Activated T-helper 17 cell treated with anti-CD3 and anti-CD28 coated beads, Interleukin-2, amount 50 U/mL, for 72 hours (primary cell): ENCODE measurements around the gene RUFY4. TPM values are rescaled to one million over a fixed set of nuclear protein-coding genes. Genes with fewer than 3 reads are reported as not detected.
"Not testable (repeated sequence)": the region's sequence is repeated elsewhere in the genome, so short reads cannot be mapped to it uniquely, and the experiment has no call there.

Source experiments
- ATAC-seq: fragments of 150-1000 bp; cut with Tn5 transposase; replicated peaks from 2 replicates; pipeline ENCODE4 v1.10.0; 2021; ENCODE audit warnings: mild to moderate bottlenecking, moderate library complexity
- H3K27ac Mint-ChIP-seq: one replicate; pipeline ENCODE4 v1.8.0; 2022; ENCODE audit warnings: mixed read lengths
- H3K27me3 Mint-ChIP-seq: one replicate; pipeline ENCODE4 v1.8.0; 2022; ENCODE audit warnings: mixed read lengths
- H3K36me3 Mint-ChIP-seq: one replicate; pipeline ENCODE4 v1.8.0; 2022; ENCODE audit warnings: low read depth, mild to moderate bottlenecking, mixed read lengths
- H3K4me1 Mint-ChIP-seq: one replicate; pipeline ENCODE4 v1.8.0; 2022; ENCODE audit warnings: mixed read lengths
- H3K4me3 Mint-ChIP-seq: one replicate; pipeline ENCODE4 v1.8.0; 2022; ENCODE audit warnings: mild to moderate bottlenecking, mixed read lengths
- H3K9me3 Mint-ChIP-seq: one replicate; pipeline ENCODE4 v1.8.0; 2022; ENCODE audit warnings: mixed read lengths
- total RNA-seq, 2 donors: library from RNA; stranded (reverse); gene quantifications; one replicate each; pipeline ENCODE4 v1.2.3, GENCODE V29; 2022

Gene RUFY4
- total RNA-seq, 2 donors from 2014 or later: 0.19 to 2.4 TPM

- H3K4me1 Mint-ChIP-seq: no peaks in the 10 kb centered on the region
- no peaks in the 10 kb centered on the region for H3K9me3 Mint-ChIP-seq
- ATAC-seq: no peak
- no peaks in the 10 kb centered on the region for H3K36me3 Mint-ChIP-seq
- H3K27ac Mint-ChIP-seq: peak overlapping the region; percentile 23
- H3K4me3 Mint-ChIP-seq: no peak overlapping the region
- H3K27me3 Mint-ChIP-seq: no peaks in the 10 kb centered on the region
Observed at GRCh38 chr2:218028189-218028495, 40.9 kb upstream of the RUFY4 start.

- no peak for ATAC-seq
- no peaks in the 10 kb centered on the region for H3K4me1 Mint-ChIP-seq
- H3K4me3 Mint-ChIP-seq: no peak overlapping the region
- H3K36me3 Mint-ChIP-seq: no peaks in the 10 kb centered on the region
- H3K9me3 Mint-ChIP-seq: no peaks in the 10 kb centered on the region
- H3K27me3 Mint-ChIP-seq: no peaks in the 10 kb centered on the region
- peak overlapping the region; percentile 23 for H3K27ac Mint-ChIP-seq
Observed at GRCh38 chr2:218028562-218029348, 40.3 kb upstream of the RUFY4 start.

- H3K4me3 Mint-ChIP-seq: no peak overlapping the region
- H3K27ac Mint-ChIP-seq: no peak overlapping the region
- H3K27me3 Mint-ChIP-seq: no peaks in the 10 kb centered on the region
- no peaks in the 10 kb centered on the region for H3K4me1 Mint-ChIP-seq
- H3K36me3 Mint-ChIP-seq: no peaks in the 10 kb centered on the region
- no peak for ATAC-seq
- no peaks in the 10 kb centered on the region for H3K9me3 Mint-ChIP-seq
Observed at GRCh38 chr2:218029366-218030360, 39.4 kb upstream of the RUFY4 start.

- Mint-ChIP-seq H3K4me1 (no peaks in the 10 kb centered on the region), H3K9me3 (no peaks in the 10 kb centered on the region), H3K4me3 (no peak overlapping the region), H3K27ac (no peak overlapping the region), H3K27me3 (no peaks in the 10 kb centered on the region), H3K36me3 (no peaks in the 10 kb centered on the region)
- no peak for ATAC-seq
Observed at GRCh38 chr2:218030409-218031195, 38.5 kb upstream of the RUFY4 start.

GRCh38 chr2:218031261-218031660 lies 37.8 kb upstream of the RUFY4 start:
- Mint-ChIP-seq H3K36me3 (no peaks in the 10 kb centered on the region), H3K4me3 (no peak overlapping the region), H3K4me1 (no peaks in the 10 kb centered on the region), H3K9me3 (no peaks in the 10 kb centered on the region), H3K27me3 (no peaks in the 10 kb centered on the region), H3K27ac (no peak overlapping the region)
- ATAC-seq: no peak

GRCh38 chr2:218031771-218032257 lies 37.2 kb upstream of the RUFY4 start:
- no peak overlapping the region for H3K27ac Mint-ChIP-seq
- H3K9me3 Mint-ChIP-seq: no peaks in the 10 kb centered on the region
- ATAC-seq: no peak
- no peaks in the 10 kb centered on the region for H3K4me1 Mint-ChIP-seq
- H3K4me3 Mint-ChIP-seq: no peak overlapping the region
- no peaks in the 10 kb centered on the region for H3K36me3 Mint-ChIP-seq
- no peaks in the 10 kb centered on the region for H3K27me3 Mint-ChIP-seq

- H3K9me3 Mint-ChIP-seq: no peaks in the 10 kb centered on the region
- no peaks in the 10 kb centered on the region for H3K36me3 Mint-ChIP-seq
- ATAC-seq: no peak
- no peak overlapping the region for H3K4me3 Mint-ChIP-seq
- H3K4me1 Mint-ChIP-seq: no peaks in the 10 kb centered on the region
- H3K27me3 Mint-ChIP-seq: no peaks in the 10 kb centered on the region
- no peak overlapping the region for H3K27ac Mint-ChIP-seq
Observed at GRCh38 chr2:218032336-218033171, 36.5 kb upstream of the RUFY4 start.

- Mint-ChIP-seq H3K36me3 (no peaks in the 10 kb centered on the region), H3K4me1 (no peaks in the 10 kb centered on the region), H3K4me3 (no peak overlapping the region), H3K27ac (no peak overlapping the region), H3K27me3 (no peaks in the 10 kb centered on the region), H3K9me3 (no peaks in the 10 kb centered on the region)
- no peak for ATAC-seq
Observed at GRCh38 chr2:218033208-218033589, 35.9 kb upstream of the RUFY4 start.

GRCh38 chr2:218033590-218034496 lies 35.2 kb upstream of the RUFY4 start:
- Mint-ChIP-seq H3K4me3 (peak overlapping the region; percentile 49), H3K27me3 (no peaks in the 10 kb centered on the region), H3K4me1 (no peaks in the 10 kb centered on the region), H3K36me3 (no peaks in the 10 kb centered on the region), H3K9me3 (no peaks in the 10 kb centered on the region), H3K27ac (peak overlapping the region; percentile 26)
- ATAC-seq: peak; percentile 2

- peak; percentile 87 for ATAC-seq
- H3K36me3 Mint-ChIP-seq: not testable (repeated sequence)
Observed at GRCh38 chr2:218034497-218035213, 34.4 kb upstream of the RUFY4 start.

GRCh38 chr2:218035463-218036100 lies 33.5 kb upstream of the RUFY4 start:
- Mint-ChIP-seq H3K27ac (no peak overlapping the region), H3K9me3 (no peaks in the 10 kb centered on the region), H3K36me3 (no peaks in the 10 kb centered on the region), H3K4me3 (peak overlapping the region; percentile 49), H3K4me1 (no peaks in the 10 kb centered on the region), H3K27me3 (peaks cover 10% of the 10 kb centered on the region)
- no peak for ATAC-seq

More at GRCh38 chr2:218034497-218035213, 34.4 kb upstream of the RUFY4 start:
- H3K9me3 Mint-ChIP-seq, H3K27me3 Mint-ChIP-seq, H3K4me1 Mint-ChIP-seq: not testable (repeated sequence)
- peak overlapping the region; percentile 26 for H3K27ac Mint-ChIP-seq
- peak overlapping the region; percentile 49 for H3K4me3 Mint-ChIP-seq

GRCh38 chr2:218036371-218036770 lies 32.7 kb upstream of the RUFY4 start:
- Mint-ChIP-seq H3K4me3 (no peak overlapping the region), H3K27me3 (peaks cover 11% of the 10 kb centered on the region), H3K27ac (no peak overlapping the region), H3K9me3 (no peaks in the 10 kb centered on the region), H3K36me3 (no peaks in the 10 kb centered on the region), H3K4me1 (no peaks in the 10 kb centered on the region)
- ATAC-seq: no peak
